ENCODE data around the gene TRIM34. TPM values are rescaled to one million over a fixed set of nuclear protein-coding genes. Genes with fewer than 3 reads are reported as not detected.
"Not testable (repeated sequence)": the region's sequence is repeated elsewhere in the genome, so short reads cannot be mapped to it uniquely, and the experiment has no call there.

The TRIM34 gene
- total RNA-seq, 2 experiments from 2014 or later = 12.7 to 13.9 TPM

DNA sequence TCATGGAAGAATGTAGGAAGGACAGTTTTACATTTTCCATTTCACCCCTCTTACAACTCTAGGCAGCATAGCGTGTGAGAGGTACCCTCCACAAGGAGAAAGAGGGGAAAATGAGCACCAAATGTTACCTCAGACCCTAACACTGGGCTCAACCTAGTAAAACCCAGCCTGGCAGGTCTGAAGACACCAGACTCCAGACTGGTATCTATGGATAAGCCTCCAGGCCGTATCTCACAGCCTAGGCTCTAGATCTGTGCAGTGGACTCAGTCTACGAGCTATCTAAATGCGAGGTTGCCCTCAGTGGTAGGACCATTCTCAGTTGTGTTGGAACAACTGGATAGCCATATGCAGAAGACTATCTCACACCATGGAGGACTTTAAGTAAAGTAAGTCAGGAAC is 49.6 kb downstream of the TRIM34 start:
- ChIA-PET POLR2A (no interaction called here), CTCF (no interaction called here)
- Mint-ChIP-seq H3K36me3 (ENCODE audit: low read depth) (peaks cover 53% of the 10 kb centered on the region), H3K4me3 (no peak overlapping the region), H3K9me3 (no peaks in the 10 kb centered on the region), H3K27me3 (no peaks in the 10 kb centered on the region), H3K27ac (no peak overlapping the region), H3K4me1 (peaks cover 20% of the 10 kb centered on the region)
- DNase-seq = no peak

DNA sequence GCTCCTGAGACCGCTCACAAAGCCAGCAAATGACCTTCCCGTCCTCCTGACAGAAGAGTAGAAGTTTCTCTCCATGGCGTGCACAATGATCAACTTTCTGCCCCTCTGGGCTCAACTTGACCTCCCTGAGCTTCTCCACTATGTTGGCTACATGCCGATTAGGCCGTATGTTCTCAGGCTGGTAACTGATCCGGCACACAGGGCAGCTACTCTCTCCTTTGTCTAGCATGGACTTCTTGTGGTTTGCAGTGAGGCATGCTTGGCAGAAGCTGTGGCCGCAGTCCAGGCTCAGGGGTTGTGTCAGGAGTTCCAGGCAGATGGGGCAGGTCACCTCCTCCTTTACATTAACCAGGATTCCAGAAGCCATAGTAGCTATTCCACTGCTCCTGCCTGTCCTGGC is 55.0 kb downstream of the TRIM34 start:
- no peak overlapping the region for H3K4me3 Mint-ChIP-seq
- H3K4me1 Mint-ChIP-seq = peaks cover 44% of the 10 kb centered on the region
- DNase-seq = no peak
- H3K9me3 Mint-ChIP-seq = peaks cover 3% of the 10 kb centered on the region
- CTCF ChIA-PET = interaction anchor here (1.1 kb wide), 1 partner anchor 11 kb away, joined by 3 read pairs; no protein-coding TSS in a partner anchor
- H3K27me3 Mint-ChIP-seq = no peaks in the 10 kb centered on the region
- peak overlapping the region; percentile 72 for H3K27ac Mint-ChIP-seq
- peaks cover 58% of the 10 kb centered on the region for H3K36me3 Mint-ChIP-seq (ENCODE audit: low read depth)
- POLR2A ChIA-PET = no interaction called here

DNA sequence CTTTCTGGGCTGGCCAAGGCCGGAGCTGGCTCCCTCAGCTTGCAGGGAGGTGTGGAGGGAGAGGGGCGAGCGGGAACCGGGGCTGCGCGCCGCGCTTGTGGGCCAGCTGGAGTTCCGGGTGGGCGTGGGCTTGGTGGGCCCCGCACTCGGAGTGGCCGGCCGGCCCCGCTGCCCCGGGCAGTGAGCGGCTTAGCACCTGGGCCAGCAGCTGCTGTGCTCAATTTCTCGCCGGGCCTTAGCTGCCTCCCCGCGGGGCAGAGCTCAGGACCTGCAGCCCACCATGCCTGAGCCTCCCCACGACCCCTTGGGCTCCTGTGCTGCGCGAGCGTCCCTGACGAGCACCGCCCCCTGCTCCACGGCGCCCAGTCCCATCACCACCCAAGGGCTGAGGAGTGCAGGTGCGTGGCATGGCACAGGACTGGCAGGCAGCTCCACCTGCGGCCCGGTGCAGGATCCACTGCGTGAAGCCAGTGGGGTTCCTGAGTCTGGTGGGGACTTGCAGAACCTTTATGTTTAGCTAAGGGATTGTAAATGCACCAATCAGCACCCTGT is 58.2 kb downstream of the TRIM34 start:
- H3K9me3 Mint-ChIP-seq = not testable (repeated sequence)

DNA sequence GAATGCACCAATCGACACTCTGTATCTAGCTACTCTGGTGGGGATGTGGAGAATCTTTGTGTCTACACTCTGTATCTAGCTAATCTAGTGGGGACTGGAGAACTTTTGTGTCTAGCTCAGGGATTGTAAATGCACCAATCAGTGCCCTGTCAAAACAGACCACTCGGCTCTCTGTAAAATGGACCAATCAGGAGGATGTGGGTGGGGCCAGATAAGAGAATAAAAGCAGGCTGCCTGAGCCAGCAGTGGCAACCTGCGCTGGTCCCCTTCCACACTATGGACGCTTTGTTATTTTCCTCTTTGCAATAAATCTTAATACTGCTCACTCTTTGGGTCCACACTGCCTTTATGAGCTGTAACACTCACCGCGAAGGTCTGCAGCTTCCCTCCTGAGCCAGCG is 58.8 kb downstream of the TRIM34 start:
- ChIA-PET POLR2A (interaction anchor here (0.6 kb wide), 1 partner anchor 83 kb away, joined by 3 read pairs; no protein-coding TSS in a partner anchor), CTCF (interaction anchor here (0.7 to 1.1 kb wide), 2 partner anchors 48 to 58 kb away, joined by 3 read pairs; partner anchors contain the start of gene TRIM34)
- H3K36me3 Mint-ChIP-seq (ENCODE audit: low read depth) = peaks cover 33% of the 10 kb centered on the region
- peak overlapping the region; percentile 85 for H3K4me3 Mint-ChIP-seq
- peak; percentile 38 for DNase-seq
- not testable (repeated sequence) for H3K9me3 Mint-ChIP-seq, H3K27me3 Mint-ChIP-seq
- peak overlapping the region; percentile 91 for H3K27ac Mint-ChIP-seq
- H3K4me1 Mint-ChIP-seq = peaks cover 61% of the 10 kb centered on the region

More for the DNA sequence above, 58.2 kb downstream of the TRIM34 start:
- H3K27me3 Mint-ChIP-seq, DNase-seq, POLR2A ChIA-PET, H3K27ac Mint-ChIP-seq: not testable (repeated sequence)
- Mint-ChIP-seq H3K4me1 (peaks cover 59% of the 10 kb centered on the region), H3K36me3 (ENCODE audit: low read depth) (peaks cover 40% of the 10 kb centered on the region), H3K4me3 (peak overlapping the region; percentile 85)
- CTCF ChIA-PET = interaction anchor here (0.6 to 1.0 kb wide), 3 partner anchors 8 to 1767 kb away, joined by 3 read pairs; no protein-coding TSS in a partner anchor

DNA sequence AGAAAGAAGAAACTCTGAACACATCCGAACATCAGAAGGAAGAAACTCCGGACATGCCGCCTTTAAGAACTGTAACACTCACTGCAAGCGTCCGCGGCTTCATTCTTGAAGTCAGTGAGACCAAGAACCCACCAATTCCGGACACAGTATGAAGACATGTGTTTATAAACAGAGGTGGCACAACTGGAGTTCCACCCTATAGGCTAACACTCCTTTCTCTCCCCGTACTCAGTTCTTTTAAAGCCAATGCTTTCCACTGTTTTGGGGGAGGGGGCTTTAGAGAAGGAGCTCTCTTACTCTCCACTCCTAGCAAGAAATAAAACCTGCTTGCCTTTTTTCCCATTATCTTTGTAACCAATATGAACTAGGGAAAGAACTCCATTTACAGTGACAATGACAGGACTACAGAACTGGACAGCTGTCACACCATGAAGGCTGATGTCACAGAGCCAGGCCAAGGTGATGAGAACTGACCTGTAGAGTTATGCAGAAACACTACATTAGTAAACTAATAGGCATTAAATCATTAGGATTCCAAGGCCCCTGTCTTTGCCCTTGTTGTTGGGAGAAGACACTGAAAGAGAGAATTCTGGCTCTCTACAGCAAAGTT is 59.3 kb downstream of the TRIM34 start:
- Mint-ChIP-seq H3K27me3 (no peaks in the 10 kb centered on the region), H3K4me1 (peaks cover 61% of the 10 kb centered on the region), H3K9me3 (peaks cover 3% of the 10 kb centered on the region), H3K36me3 (ENCODE audit: low read depth) (peaks cover 28% of the 10 kb centered on the region), H3K4me3 (peak overlapping the region; percentile 85), H3K27ac (peak overlapping the region; percentile 91)
- DNase-seq = no peak
- CTCF ChIA-PET = interaction anchor here (1.1 to 1.4 kb wide), 4 partner anchors 9 to 59 kb away, joined by 3 to 4 read pairs (median 4); partner anchors contain the start of gene TRIM34
- POLR2A ChIA-PET = interaction anchor here (0.6 kb wide), 1 partner anchor 83 kb away, joined by 3 read pairs; no protein-coding TSS in a partner anchor

DNA sequence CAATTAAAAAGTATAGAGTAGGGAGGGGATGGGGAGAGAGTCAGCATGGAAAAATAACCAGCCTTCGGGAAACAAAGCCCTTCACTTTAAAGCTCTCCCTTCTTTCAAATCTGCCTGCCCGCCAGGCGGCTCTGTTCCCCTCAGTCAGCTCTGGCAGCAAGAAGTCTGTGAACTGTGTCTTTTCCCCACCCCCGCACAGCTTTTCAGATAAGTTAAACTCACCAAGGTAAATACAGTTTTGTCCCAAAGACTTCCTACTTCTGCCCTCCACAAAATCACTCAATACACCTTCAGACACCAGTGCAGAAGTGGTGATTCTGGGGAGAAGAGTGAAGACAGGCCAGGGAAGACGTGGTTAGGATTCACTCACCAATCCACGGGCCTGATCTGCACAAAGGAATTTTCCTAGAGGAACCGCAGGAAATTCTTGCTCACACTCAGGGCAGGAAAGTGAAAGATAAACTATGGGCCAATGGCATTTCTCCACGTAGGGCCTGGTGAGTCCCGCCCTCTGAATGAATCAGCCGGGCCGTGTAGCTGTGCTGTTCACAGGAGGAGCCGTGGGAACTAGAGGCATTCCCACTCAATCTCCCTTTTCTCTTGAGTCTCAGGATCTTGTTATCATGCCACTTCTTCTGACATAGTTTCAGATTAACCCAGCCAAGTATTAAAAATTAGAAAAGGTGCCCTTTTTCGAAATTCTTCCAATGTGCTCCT is 60.0 kb downstream of the TRIM34 start, which contains the start of gene TRIM5:
TSS of gene TRIM5 (minus strand) at position 429 of the 717 bp plus-strand sequence. CDS start 4,897 bp downstream, outside the sequence.
- POLR2A ChIA-PET = no interaction called here
- CTCF ChIA-PET = interaction anchor here (0.7 to 1.4 kb wide), 6 partner anchors 9 to 70 kb away, joined by 3 to 4 read pairs (median 4); partner anchors contain the start of gene TRIM34
- Mint-ChIP-seq H3K4me1 (peaks cover 57% of the 10 kb centered on the region), H3K27me3 (no peaks in the 10 kb centered on the region), H3K36me3 (ENCODE audit: low read depth) (peaks cover 23% of the 10 kb centered on the region), H3K4me3 (peak within 1 kb of the TSS; percentile 85), H3K27ac (peak within 1 kb of the TSS; percentile 91), H3K9me3 (peaks cover 3% of the 10 kb centered on the region)
- peak; percentile 86 for DNase-seq

DNA sequence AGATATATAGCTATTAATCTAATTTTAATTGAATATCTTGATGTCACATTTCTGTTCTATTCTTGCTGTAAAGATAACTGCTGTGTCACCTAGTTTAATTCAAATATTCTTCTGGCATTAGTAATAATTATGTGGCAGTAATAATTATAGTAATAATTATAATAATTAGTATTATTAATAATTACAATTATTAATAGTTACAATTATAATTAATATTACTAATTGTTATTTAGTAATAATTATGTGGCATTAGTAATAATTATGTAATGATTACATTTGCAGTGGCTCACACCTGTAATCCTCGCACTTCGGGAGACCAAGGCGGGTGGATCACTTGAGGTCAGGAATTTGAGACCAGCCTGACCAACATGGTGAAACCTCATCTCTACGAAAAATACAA is 61.6 kb downstream of the TRIM34 start:
- Mint-ChIP-seq H3K27me3 (no peaks in the 10 kb centered on the region), H3K9me3 (peaks cover 3% of the 10 kb centered on the region), H3K36me3 (ENCODE audit: low read depth) (peaks cover 28% of the 10 kb centered on the region), H3K4me3 (no peak overlapping the region), H3K4me1 (peaks cover 47% of the 10 kb centered on the region), H3K27ac (no peak overlapping the region)
- POLR2A ChIA-PET = no interaction called here
- DNase-seq = no peak
- CTCF ChIA-PET = no interaction called here

DNA sequence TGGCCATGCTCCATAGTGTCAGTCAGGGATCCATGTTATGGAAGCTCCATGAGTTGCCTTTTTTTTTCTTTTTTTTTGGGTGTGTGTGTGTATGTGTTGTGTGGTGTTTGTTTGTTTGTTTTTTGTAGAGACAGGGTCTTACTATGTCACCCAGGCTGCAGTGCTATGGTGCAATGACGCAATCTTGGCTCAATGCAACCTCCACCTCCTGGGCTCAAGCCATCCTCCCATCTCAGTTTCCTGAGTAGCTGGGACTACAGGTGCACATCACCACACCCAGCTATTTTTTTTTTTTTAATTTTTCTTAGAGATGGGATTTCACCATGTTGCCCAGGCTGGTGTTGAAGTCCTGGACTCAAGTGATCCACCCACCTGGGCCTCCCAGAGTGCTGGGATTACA is 63.7 kb downstream of the TRIM34 start:
- POLR2A ChIA-PET = interaction anchor here (0.5 to 0.6 kb wide), 2 partner anchors 64 to 88 kb away, joined by 3 to 6 read pairs; no protein-coding TSS in a partner anchor
- Mint-ChIP-seq H3K4me3 (peak overlapping the region; percentile 95), H3K36me3 (ENCODE audit: low read depth) (peaks cover 37% of the 10 kb centered on the region), H3K27ac (peak overlapping the region; percentile 91), H3K4me1 (peaks cover 49% of the 10 kb centered on the region), H3K27me3 (no peaks in the 10 kb centered on the region), H3K9me3 (peaks cover 1% of the 10 kb centered on the region)
- CTCF ChIA-PET = interaction anchor here (0.7 kb wide), 1 partner anchor 89 kb away, joined by 4 read pairs; no protein-coding TSS in a partner anchor
- DNase-seq = no peak

DNA sequence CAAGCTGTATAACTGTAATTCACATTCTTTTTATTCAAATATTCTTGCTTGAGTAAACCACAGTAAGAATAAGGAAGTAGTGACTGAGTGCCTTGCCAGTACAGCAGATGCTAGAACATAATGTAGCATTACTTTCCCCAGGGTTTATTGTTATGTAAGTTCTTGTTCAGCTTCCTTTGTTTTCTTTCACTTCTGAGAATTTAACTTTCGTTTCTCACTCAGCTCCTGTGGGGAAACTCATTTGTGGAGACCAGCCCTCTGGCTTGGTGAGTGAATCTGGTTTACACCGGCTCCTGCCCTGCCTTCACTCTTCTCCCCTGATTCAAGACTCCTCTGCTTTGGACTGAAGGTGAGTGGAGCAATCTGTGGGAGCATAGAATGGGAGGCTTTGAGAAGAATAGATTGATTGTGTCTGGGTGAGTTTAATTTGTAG is 64.8 kb downstream of the TRIM34 start, which contains the start of gene TRIM22:
TSS of gene TRIM22 (plus strand) at position 240 of the 433 bp plus-strand sequence. CDS start 6,443 bp downstream, outside the sequence.
- DNase-seq = peak; percentile 79
- Mint-ChIP-seq H3K27me3 (no peaks in the 10 kb centered on the region), H3K36me3 (ENCODE audit: low read depth) (peaks cover 41% of the 10 kb centered on the region), H3K27ac (peak within 1 kb of the TSS; percentile 98), H3K4me3 (peak within 1 kb of the TSS; percentile 95), H3K9me3 (no peaks in the 10 kb centered on the region), H3K4me1 (peaks cover 53% of the 10 kb centered on the region)
- POLR2A ChIA-PET = interaction anchor here (0.5 to 0.8 kb wide), 2 partner anchors 9 to 10 kb away, joined by 3 read pairs; no protein-coding TSS in a partner anchor
- CTCF ChIA-PET = interaction anchor here (0.5 to 1.9 kb wide), 5 partner anchors 11 to 615 kb away, joined by 3 to 5 read pairs (median 4); partner anchors contain the start of gene TRIM34

DNA sequence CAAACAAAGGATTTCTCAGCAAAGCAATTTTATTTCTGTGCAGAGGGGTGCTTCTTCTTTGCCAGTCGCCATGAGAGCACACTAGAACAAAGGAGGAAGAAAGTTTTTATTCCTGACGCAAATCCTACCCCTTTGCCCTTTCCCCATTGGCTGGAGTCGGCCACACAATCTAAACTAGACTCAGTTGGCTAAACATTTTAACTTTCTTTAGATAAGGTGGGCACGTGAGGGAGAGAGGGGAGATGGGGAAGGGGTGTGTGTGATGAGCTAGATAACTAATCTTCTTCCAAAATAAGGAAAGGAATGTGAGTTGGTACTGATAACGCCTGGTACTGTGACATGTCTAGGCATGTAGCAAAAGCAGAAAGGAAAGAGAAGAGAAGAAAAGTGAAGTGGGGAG is 65.4 kb downstream of the TRIM34 start:
- no peak for DNase-seq
- POLR2A ChIA-PET = no interaction called here
- Mint-ChIP-seq H3K27ac (peak overlapping the region; percentile 98), H3K27me3 (no peaks in the 10 kb centered on the region), H3K4me3 (peak overlapping the region; percentile 95), H3K4me1 (peaks cover 53% of the 10 kb centered on the region), H3K9me3 (no peaks in the 10 kb centered on the region), H3K36me3 (ENCODE audit: low read depth) (peaks cover 45% of the 10 kb centered on the region)
- CTCF ChIA-PET = interaction anchor here (0.6 to 1.9 kb wide), 5 partner anchors 10 to 615 kb away, joined by 3 to 5 read pairs (median 4); partner anchors contain the start of gene TRIM34

DNA sequence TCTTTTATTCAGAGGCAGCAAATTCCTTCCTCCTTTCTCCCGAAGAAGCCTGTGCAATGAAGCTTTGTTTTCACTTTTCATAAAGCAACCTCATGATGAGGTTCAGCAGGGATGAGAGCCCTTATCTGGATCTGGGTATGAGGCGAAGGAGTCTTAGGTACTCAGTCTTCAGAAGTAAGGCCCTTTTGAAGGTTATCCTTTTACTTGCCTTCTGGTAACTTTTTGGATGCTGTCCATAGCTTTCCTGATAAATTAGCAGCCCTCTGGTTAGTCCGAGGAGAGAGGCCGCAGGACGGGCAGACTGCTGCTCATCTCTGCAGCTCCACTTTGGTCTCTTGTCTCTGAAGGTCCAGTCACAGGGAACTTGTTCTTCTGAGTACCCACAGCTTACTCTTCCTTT is 65.9 kb downstream of the TRIM34 start:
- ChIA-PET CTCF (interaction anchor here (0.9 to 1.9 kb wide), 4 partner anchors 8 to 12 kb away, joined by 3 to 5 read pairs (median 4); no protein-coding TSS in a partner anchor), POLR2A (interaction anchor here (0.7 kb wide), 1 partner anchor 19 kb away, joined by 3 read pairs; no protein-coding TSS in a partner anchor)
- Mint-ChIP-seq H3K9me3 (no peaks in the 10 kb centered on the region), H3K27me3 (no peaks in the 10 kb centered on the region), H3K4me1 (peaks cover 54% of the 10 kb centered on the region), H3K36me3 (ENCODE audit: low read depth) (peaks cover 48% of the 10 kb centered on the region), H3K4me3 (peak overlapping the region; percentile 95), H3K27ac (peak overlapping the region; percentile 98)
- no peak for DNase-seq

All from activated CD4-positive, alpha-beta T cell treated with anti-CD3 and anti-CD28 coated beads, Interleukin-2, amount 10 ng/mL, durations not matched to agents 7 days and 5 days (primary cell).